GM12878 (cell line): ENCODE measurements around the gene CAPN9. TPM values are rescaled to one million over a fixed set of nuclear protein-coding genes. Genes with fewer than 3 reads are reported as not detected.

Source experiments
- ATAC-seq: fragments of 200-7000 bp; cut with Tn5 transposase; 3 replicates; pipeline ENCODE4 v1.9.1; 2020; ENCODE audit warnings: mild to moderate bottlenecking, moderate library complexity
- BruUV-seq: library from RNA; stranded (reverse); fragments of 400-500 nt; replicated peaks from 2 replicates; lab custom pipeline; 2021; lab: Mats Ljungman, UMichigan
- CTCF ChIA-PET: fragments of 300-600 bp; sonication (Branson Sonifier 250); formaldehyde crosslinking; extraction: SDS; loops from one replicate; lab custom pipeline; 2021; ENCODE audit warnings: inconsistent platforms; lab: Yijun Ruan, JAX
- POLR2A ChIA-PET: fragments of 350-600 bp; formaldehyde crosslinking; extraction: SDS; loops from one replicate; lab custom pipeline; 2021; ENCODE audit warnings: inconsistent platforms; lab: Charles Lee
- RAD21 ChIA-PET: fragments of 300-600 bp; sonication (Branson Sonifier 250); formaldehyde crosslinking; loops from one replicate; lab custom pipeline; 2023; ENCODE audit warnings: antibody characterized with exemption; ENCODE audit not compliant: unreplicated experiment; lab: Charles Lee
- SMC1A ChIA-PET: fragments of 300-600 bp; sonication (Branson Sonifier 250); formaldehyde crosslinking; loops from one replicate; lab custom pipeline; 2023; ENCODE audit not compliant: unreplicated experiment, uncharacterized antibody; lab: Charles Lee
- DNase-seq: peaks from one replicate; pipeline ENCODE4 v3.0.0-alpha.2; 2011; ENCODE audit warnings: low read depth, low spot score
- FAIRE-seq: peaks from 3 replicates; lab custom pipeline; 2011; peaks lifted over from hg19 to GRCh38; lab: Jason Lieb, UNC
- H2AFZ ChIP-seq: 2 replicates; pipeline ENCODE4 v1.6.0; 2011; ENCODE audit warnings: low read depth, low read length, control low read depth; ENCODE audit not compliant: control insufficient read depth
- H3K27ac ChIP-seq: 2 replicates; pipeline ENCODE4 v1.5.1; 2011; ENCODE audit warnings: control low read depth; ENCODE audit not compliant: control insufficient read depth, insufficient read depth
- H3K27me3 ChIP-seq, 2 experiments: replicated peaks in 1 of 2; 2 replicates each; pipeline versions ENCODE4 v1.6.0 to v1.6.1; 2011; ENCODE audit warnings: low read length in 1 of 2; ENCODE audit not compliant: control insufficient read depth in 2 of 2, insufficient read depth in 2 of 2
- H3K36me3 ChIP-seq, 2 experiments: 2 replicates each; pipeline ENCODE4 v1.5.1; 2011; ENCODE audit warnings: low read length in 1 of 2; ENCODE audit not compliant: control insufficient read depth in 2 of 2, insufficient read depth in 2 of 2
- H3K4me1 ChIP-seq: 2 replicates; pipeline ENCODE4 v1.6.1; 2011; ENCODE audit warnings: mild to moderate bottlenecking, low read length, moderate library complexity, mixed read lengths; ENCODE audit not compliant: control insufficient read depth, insufficient read depth
- H3K4me2 ChIP-seq: 2 replicates; pipeline ENCODE4 v1.6.0; 2011; ENCODE audit warnings: control low read depth; ENCODE audit not compliant: control insufficient read depth, insufficient read depth
- H3K4me3 ChIP-seq: fragments of 200-600 bp; sonication (generic); 2 replicates; pipeline ENCODE4 v1.5.1; 2016
- H3K79me2 ChIP-seq: 2 replicates; pipeline ENCODE4 v1.6.0; 2011; ENCODE audit warnings: low read length; ENCODE audit not compliant: control insufficient read depth, insufficient read depth
- H3K9ac ChIP-seq: 2 replicates; pipeline ENCODE4 v1.8.0; 2011; ENCODE audit warnings: low read length, control low read depth, mixed read lengths; ENCODE audit not compliant: control insufficient read depth, insufficient read depth
- H3K9me3 ChIP-seq: replicated peaks from 3 replicates; pipeline ENCODE4 v1.5.1; 2011; ENCODE audit warnings: mild to moderate bottlenecking, low read length; ENCODE audit not compliant: control insufficient read depth, insufficient read depth
- H4K20me1 ChIP-seq: 2 replicates; pipeline ENCODE4 v1.6.0; 2011; ENCODE audit not compliant: control insufficient read depth, insufficient read depth
- CHD4 ChIP-seq: fragments of 200-600 bp; sonication (generic); IDR thresholded peaks from 2 replicates; pipeline ENCODE4 v1.6.1; 2016; ENCODE audit warnings: mild to moderate bottlenecking
- GABPA ChIP-seq: IDR thresholded peaks from 2 replicates; pipeline ENCODE4 v1.6.1; 2014; ENCODE audit warnings: antibody characterized with exemption, low read depth, mild to moderate bottlenecking, inconsistent platforms
- MTA3 ChIP-seq: IDR thresholded peaks from 2 replicates; pipeline ENCODE4 v1.6.1; 2012; ENCODE audit warnings: low read length, inconsistent platforms, borderline replicate concordance
- MYB ChIP-seq: fragments of 150-350 bp; IDR thresholded peaks from 2 replicates; pipeline ENCODE4 v1.6.1; 2014; ENCODE audit warnings: mild to moderate bottlenecking, low read depth, low read length, borderline replicate concordance
- PKNOX1 ChIP-seq: fragments of 450-650 bp; IDR thresholded peaks from 2 replicates; pipeline ENCODE4 v1.6.1; 2016; ENCODE audit warnings: mild to moderate bottlenecking
- POLR2AphosphoS5 ChIP-seq: IDR thresholded peaks from 2 replicates; pipeline ENCODE4 v1.6.1; 2011; ENCODE audit warnings: mild to moderate bottlenecking, low read length, inconsistent platforms
- SREBF2 ChIP-seq: IDR thresholded peaks from 2 replicates; pipeline ENCODE4 v1.6.1; 2012; ENCODE audit warnings: mild to moderate bottlenecking, low read length
- ZNF217 ChIP-seq: fragments of 450-650 bp; IDR thresholded peaks from 2 replicates; pipeline ENCODE4 v1.6.1; 2017; ENCODE audit warnings: antibody characterized with exemption, mild to moderate bottlenecking
- ZZZ3 ChIP-seq: IDR thresholded peaks from 2 replicates; pipeline ENCODE4 v1.6.1; 2011; ENCODE audit warnings: low read depth; ENCODE audit not compliant: control insufficient read depth, insufficient read length
- WGBS: methylation state at CpG from one replicate; pipeline ENCODE4 v1.1.6; 2016; ENCODE audit warnings: low lambda C conversion rate; ENCODE audit not compliant: insufficient replicate concordance, insufficient coverage; ENCODE audit errors: missing lambda C conversion rate; 5-methylcytosine and 5-hydroxymethylcytosine counted together
- in situ Hi-C: fragments of 300-500 bp; cut with MboI; formaldehyde crosslinking; loops from 9 replicates; pipeline ENCODE4 v1.14.3; 2018; ENCODE audit warnings: mixed read lengths
- intact Hi-C: fragments of 100-400 bp; cut with micrococcal nuclease; formaldehyde crosslinking; loops from one replicate; pipeline ENCODE4 v1.14.2; 2022; ENCODE audit not compliant: unreplicated experiment
- polyA plus RNA-seq, 11 experiments: library from polyadenylated mRNA; depleted of rRNA in 4 of 11; unstranded in 6 of 11; stranded (reverse) in 5 of 11; fragments of >200 nt; fragmentation: Nextera tagmentation in 4 of 11; fragmentation: Illumina TruSeq in 1 of 11; extraction: Ambion mirVana in 4 of 11; extraction: Trizol in 1 of 11; gene quantifications; 1 replicate in 1 of 11; 2 replicates in 10 of 11; pipeline versions ENCODE4 v1.2.1 to v1.2.3, GENCODE V29; 2011 to 2016; ENCODE audit warnings: inconsistent platforms in 2 of 11, missing spikeins in 2 of 11, low read depth in 1 of 11
- total RNA-seq, 4 experiments: library from RNA; depleted of rRNA in 3 of 4; stranded (reverse); fragments of >200 nt in 3 of 4; fragmentation: Illumina TruSeq in 1 of 4; extraction: Trizol in 1 of 4; gene quantifications; 2 replicates each; pipeline versions ENCODE4 v1.2.1 to v1.2.3, GENCODE V29; 2013 to 2021
- TF ChIP-seq, protein P1 (sequence below), 3 experiments: IDR thresholded peaks in 2 of 3; conservative IDR thresholded peaks in 1 of 3; 2 replicates each; pipeline ENCODE4 v1.5.1; 2011; ENCODE audit warnings: low read depth in 3 of 3, low read length in 3 of 3, mild to moderate bottlenecking in 3 of 3, control low read depth in 2 of 3, moderate library complexity in 2 of 3, inconsistent platforms in 1 of 3, mixed read lengths in 1 of 3; ENCODE audit not compliant: control insufficient read depth in 2 of 3, insufficient read depth in 1 of 3; ENCODE audit errors: extremely low read depth in 1 of 3

Gene CAPN9
- total and polyA plus RNA-seq, 10 of the 15 experiments (the other 5 are each of a cell fraction or from before 2014, with no cell fraction given): not detected

- H3K79me2 ChIP-seq: no peaks in the 10 kb centered on the region
- no peak overlapping the region for H3K9ac ChIP-seq
- no peaks in the 10 kb centered on the region for H4K20me1 ChIP-seq
- no peak overlapping the region for H3K4me2 ChIP-seq
- no peak overlapping the region for H3K4me3 ChIP-seq
- SMC1A ChIA-PET: no interaction called here
- no peak for DNase-seq
- peaks cover 2 to 6% of the 10 kb centered on the region in 2 experiments; a peak in 2 of 4 replicates for H3K27me3 ChIP-seq
- H3K9me3 ChIP-seq: no peaks in the 10 kb centered on the region
- intact Hi-C loops: no loop called here
- no peaks in the 10 kb centered on the region; the same call in 1 of the 2 replicates for H3K4me1 ChIP-seq
- no peak overlapping the region for H3K27ac ChIP-seq
- TF ChIP-seq SREBF2 (no peak), CHD4 (no peak)
- TF ChIP-seq, protein P1, sequence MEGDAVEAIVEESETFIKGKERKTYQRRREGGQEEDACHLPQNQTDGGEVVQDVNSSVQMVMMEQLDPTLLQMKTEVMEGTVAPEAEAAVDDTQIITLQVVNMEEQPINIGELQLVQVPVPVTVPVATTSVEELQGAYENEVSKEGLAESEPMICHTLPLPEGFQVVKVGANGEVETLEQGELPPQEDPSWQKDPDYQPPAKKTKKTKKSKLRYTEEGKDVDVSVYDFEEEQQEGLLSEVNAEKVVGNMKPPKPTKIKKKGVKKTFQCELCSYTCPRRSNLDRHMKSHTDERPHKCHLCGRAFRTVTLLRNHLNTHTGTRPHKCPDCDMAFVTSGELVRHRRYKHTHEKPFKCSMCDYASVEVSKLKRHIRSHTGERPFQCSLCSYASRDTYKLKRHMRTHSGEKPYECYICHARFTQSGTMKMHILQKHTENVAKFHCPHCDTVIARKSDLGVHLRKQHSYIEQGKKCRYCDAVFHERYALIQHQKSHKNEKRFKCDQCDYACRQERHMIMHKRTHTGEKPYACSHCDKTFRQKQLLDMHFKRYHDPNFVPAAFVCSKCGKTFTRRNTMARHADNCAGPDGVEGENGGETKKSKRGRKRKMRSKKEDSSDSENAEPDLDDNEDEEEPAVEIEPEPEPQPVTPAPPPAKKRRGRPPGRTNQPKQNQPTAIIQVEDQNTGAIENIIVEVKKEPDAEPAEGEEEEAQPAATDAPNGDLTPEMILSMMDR (IDR thresholded peaks at IDR 0.05 in 2 of 3, conservative IDR thresholded peaks at IDR 0.05 in 1 of 3; ENCODE audit: control insufficient read depth in 2 of 3, extremely low read depth in 1 of 3, insufficient read depth in 1 of 3, low read depth in 3 of 3, low read length in 3 of 3): no peak
- TF ChIP-seq, all 136 proteins: peak for 0
- WGBS: 73% methylated on average over 11 of the region's 11 CpGs
- no TSS peak for BruUV-seq
- ChIA-PET POLR2A (no interaction called here), CTCF (no interaction called here), RAD21 (no interaction called here)
- in situ Hi-C loops: no loop called here
- Histone ChIP-seq H3K36me3 (no peaks in the 10 kb centered on the region), H2AFZ (no peak overlapping the region)
- FAIRE-seq (no peak), ATAC-seq (no peak)
Measured at GRCh38 chr1:230778916-230779590, 31.9 kb downstream of the CAPN9 start.

DNA sequence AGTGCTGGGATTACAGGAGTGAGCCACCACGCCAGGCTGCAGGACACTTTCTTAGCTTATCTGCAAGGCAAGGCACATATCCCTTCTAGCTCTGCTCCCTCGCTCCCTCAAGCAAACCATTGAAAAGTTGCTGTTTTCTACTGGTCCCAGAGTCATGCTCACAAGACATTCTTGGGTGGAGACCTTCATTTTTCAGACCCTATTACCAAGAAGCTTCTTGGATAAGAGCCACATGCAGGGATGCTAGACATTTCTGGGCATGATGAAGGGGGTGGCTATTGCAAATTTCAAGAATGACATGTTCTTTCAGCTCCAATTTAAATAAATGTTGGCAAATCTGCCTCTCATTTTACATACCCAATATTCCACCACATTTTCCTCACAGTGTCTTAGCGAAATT lies 33.9 kb downstream of the CAPN9 start:
- CTCF ChIA-PET: interaction anchor here (1.5 kb wide), 1 partner anchor 26 kb away, joined by 3 read pairs; no protein-coding TSS in a partner anchor
- no peaks in the 10 kb centered on the region for H3K9me3 ChIP-seq
- H3K4me1 ChIP-seq: no peaks in the 10 kb centered on the region; the same call in 1 of the 2 replicates
- no peak overlapping the region for H3K4me2 ChIP-seq
- RAD21 ChIA-PET: no interaction called here
- POLR2A ChIA-PET: no interaction called here
- H4K20me1 ChIP-seq: no peaks in the 10 kb centered on the region
- DNase-seq: no peak
- H3K79me2 ChIP-seq: no peaks in the 10 kb centered on the region
- WGBS: 17% methylated on average over 3 of the region's 3 CpGs
- SMC1A ChIA-PET: interaction anchor here (1.0 to 1.7 kb wide), 2 partner anchors 8 to 138 kb away, joined by 3 to 6 read pairs; no protein-coding TSS in a partner anchor
- H3K9ac ChIP-seq: no peak overlapping the region
- no peak for ATAC-seq
- H3K27ac ChIP-seq: no peak overlapping the region
- no peak overlapping the region for H2AFZ ChIP-seq
- BruUV-seq: no TSS peak
- H3K36me3 ChIP-seq: no peaks in the 10 kb centered on the region
- in situ Hi-C loops: no loop called here
- peaks cover 2 to 6% of the 10 kb centered on the region in 2 experiments; a peak in 2 of 4 replicates for H3K27me3 ChIP-seq
- H3K4me3 ChIP-seq: no peak overlapping the region
- no peak for FAIRE-seq
- intact Hi-C loops: no loop called here
- TF ChIP-seq POLR2AphosphoS5: no peak
- no peak for TF ChIP-seq GABPA
- TF ChIP-seq MTA3: no peak
- TF ChIP-seq MYB: no peak
- TF ChIP-seq ZZZ3: no peak
- no peak for TF ChIP-seq PKNOX1
- TF ChIP-seq ZNF217: no peak
